ENCODE results near the gene CPT1C.

- TF ChIP-seq CTCF (IDR thresholded peaks at IDR 0.05; ENCODE audit: insufficient read depth, low read depth, low read length) (no peak), EZH2 (IDR thresholded peaks at IDR 0.05; ENCODE audit: insufficient read depth, low read length) (no peak)
These were observed 30.5 kb upstream of the CPT1C start for GRCh38 chr19:49660338-49660961.

Measured in astrocyte (in vitro differentiated cells and primary cell).